Stimulated activated CD4-positive, alpha-beta T cell treated with anti-CD3 and anti-CD28 coated beads, Interleukin-1b, Interleukin-23, amount 100 ng/mL, for 1 hour (primary cell): ENCODE measurements around the gene FETUB.
A peak's percentile ranks its signal among the peaks of the same experiment; 100 is the strongest.
"Not testable (repeated sequence)": the region's sequence is repeated elsewhere in the genome, so short reads cannot be mapped to it uniquely, and the experiment has no call there.

Experiments
- DNase-seq, 2 donors: peaks; one replicate each; pipeline ENCODE4 v3.0.0-alpha.2; 2020; ENCODE audit warnings: low read depth in 2 of 2

The FETUB gene

GRCh38 chr3:186613637-186614265, 26.4 kb upstream of the FETUB start:
- DNase-seq = no peak

GRCh38 chr3:186614266-186614596, 26.0 kb upstream of the FETUB start:
- DNase-seq = no peak

GRCh38 chr3:186614597-186615483, 25.4 kb upstream of the FETUB start:
- peak; percentile 42 to 66 for DNase-seq

- DNase-seq = no peak
Observed at GRCh38 chr3:186616299-186616617, 23.9 kb upstream of the FETUB start.

- peak; percentile 68 to 74 for DNase-seq
Observed at GRCh38 chr3:186617036-186617946, 22.9 kb upstream of the FETUB start.

- no peak for DNase-seq
Observed at GRCh38 chr3:186618318-186618938, 21.8 kb upstream of the FETUB start.

GRCh38 chr3:186619787-186620212, 20.4 kb upstream of the FETUB start:
- no peak for DNase-seq

- DNase-seq = no peak
Observed at GRCh38 chr3:186620213-186621092, 19.7 kb upstream of the FETUB start.

- no peak for DNase-seq
Observed at GRCh38 chr3:186621894-186622650, 18.1 kb upstream of the FETUB start.

- DNase-seq = no peak
Observed at GRCh38 chr3:186622651-186623310, 17.4 kb upstream of the FETUB start.

GRCh38 chr3:186624598-186624997, 15.6 kb upstream of the FETUB start:
- no peak for DNase-seq

- DNase-seq = no peak
Observed at GRCh38 chr3:186625600-186626042, 14.6 kb upstream of the FETUB start.

- DNase-seq = no peak
Observed at GRCh38 chr3:186626254-186626847, 13.8 kb upstream of the FETUB start.

- no peak for DNase-seq
Observed at GRCh38 chr3:186627852-186628414, 12.3 kb upstream of the FETUB start.

GRCh38 chr3:186628756-186629155, 11.4 kb upstream of the FETUB start:
- DNase-seq = no peak

GRCh38 chr3:186630950-186631641, 9.1 kb upstream of the FETUB start:
- DNase-seq = no peak

GRCh38 chr3:186633481-186633880, 6.7 kb upstream of the FETUB start:
- DNase-seq = no peak

- not testable (repeated sequence) for DNase-seq
Observed at GRCh38 chr3:186634207-186634606, 6.0 kb upstream of the FETUB start.
